IPS-18c (cell line): ENCODE data around the gene ZNF821.
"Not testable (repeated sequence)": the region's sequence is repeated elsewhere in the genome, so short reads cannot be mapped to it uniquely, and the experiment has no call there.

Experiments
- H3K4me3 ChIP-seq: 2 replicates; pipeline ENCODE4 v1.7.0; 2013; ENCODE audit warnings: low read depth, mild to moderate bottlenecking, low read length, moderate library complexity; ENCODE audit not compliant: insufficient read depth
- H3K9me3 ChIP-seq: one replicate; pipeline ENCODE4 v1.6.1; 2013; ENCODE audit warnings: mild to moderate bottlenecking, low read length, moderate library complexity; ENCODE audit not compliant: control insufficient read depth, insufficient read depth

Gene ZNF821

DNA sequence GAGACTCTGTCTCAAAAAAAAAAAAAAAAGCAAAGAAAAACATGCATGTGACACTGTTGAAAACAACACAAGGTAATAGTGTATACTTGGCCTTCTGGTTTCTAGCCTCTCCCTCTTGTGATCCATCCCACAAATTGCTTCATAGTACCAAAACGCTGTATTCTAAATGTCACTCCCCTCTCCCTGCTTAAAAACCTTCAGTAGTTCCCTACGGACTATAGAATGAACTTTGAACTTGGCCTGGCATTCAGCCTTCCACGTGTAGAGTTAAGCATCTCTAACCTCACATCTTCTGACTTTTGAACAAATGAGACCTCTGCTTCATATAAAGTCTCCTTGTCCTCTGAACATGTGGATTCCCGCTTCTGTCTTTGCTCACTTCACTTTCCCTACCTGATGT lies 5.1 kb downstream of the ZNF821 start:
- Histone ChIP-seq H3K4me3 (no peak overlapping the region), H3K9me3 (no peaks in the 10 kb centered on the region)

DNA sequence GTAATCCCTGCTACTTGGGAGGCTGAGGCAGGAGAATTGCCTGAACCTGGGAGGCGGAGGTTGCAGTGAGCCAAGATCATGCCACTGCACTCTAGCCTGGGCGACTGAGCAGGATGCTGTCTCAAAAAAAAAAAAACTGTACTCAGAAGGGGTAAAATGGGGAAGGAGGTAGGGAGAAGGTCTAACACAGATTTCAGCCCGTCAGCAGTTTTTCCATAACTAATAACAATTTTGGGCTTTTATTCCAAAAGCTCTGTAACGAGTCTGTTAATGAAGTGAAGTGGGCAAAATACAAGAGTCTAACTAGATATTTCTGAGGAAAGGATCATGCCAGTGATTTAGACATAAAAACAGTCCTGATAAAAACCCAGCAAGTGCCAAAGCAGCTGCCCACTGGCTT lies 10.8 kb downstream of the ZNF821 start:
- Histone ChIP-seq H3K4me3 (no peak overlapping the region), H3K9me3 (no peaks in the 10 kb centered on the region)

DNA sequence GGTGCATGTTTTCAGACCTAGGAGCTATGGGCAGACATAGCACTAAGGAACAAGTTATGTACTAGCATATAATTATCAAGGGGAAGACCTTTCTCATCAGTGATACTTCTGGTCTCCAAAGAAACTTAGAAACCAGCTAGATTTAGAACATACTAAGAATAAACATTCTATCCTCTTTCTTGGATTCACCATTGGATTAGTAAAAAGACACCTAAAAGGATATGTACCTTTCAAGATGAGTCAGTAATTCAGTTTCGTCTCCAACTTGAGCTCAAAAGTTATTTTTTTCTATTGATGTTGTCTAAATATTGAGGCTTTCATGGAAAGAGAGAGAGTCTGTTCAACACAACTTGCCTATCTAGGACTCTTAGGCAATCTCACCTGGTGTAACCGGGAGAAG lies 13.2 kb downstream of the ZNF821 start:
- H3K9me3 ChIP-seq: no peaks in the 10 kb centered on the region
- no peak overlapping the region for H3K4me3 ChIP-seq

DNA sequence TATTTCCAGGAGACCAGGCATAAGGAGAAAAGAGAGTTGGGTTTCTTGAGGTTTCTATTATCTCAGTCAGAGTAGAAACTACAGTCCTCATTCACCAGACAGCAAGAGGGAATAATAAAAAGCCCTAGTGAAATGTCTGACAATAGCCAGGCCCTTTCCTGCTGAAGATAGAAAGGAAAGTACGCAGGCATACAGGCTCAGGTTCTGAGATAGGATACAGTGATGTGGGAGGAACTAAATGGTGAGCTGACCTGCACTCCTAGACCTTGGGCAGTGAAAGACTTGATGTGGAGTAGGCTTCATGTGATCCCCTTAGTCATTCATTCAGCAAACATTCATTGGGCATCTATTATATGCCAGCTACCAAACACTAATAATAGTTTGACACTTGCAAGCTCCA lies 14.9 kb downstream of the ZNF821 start:
- no peaks in the 10 kb centered on the region for H3K9me3 ChIP-seq

DNA sequence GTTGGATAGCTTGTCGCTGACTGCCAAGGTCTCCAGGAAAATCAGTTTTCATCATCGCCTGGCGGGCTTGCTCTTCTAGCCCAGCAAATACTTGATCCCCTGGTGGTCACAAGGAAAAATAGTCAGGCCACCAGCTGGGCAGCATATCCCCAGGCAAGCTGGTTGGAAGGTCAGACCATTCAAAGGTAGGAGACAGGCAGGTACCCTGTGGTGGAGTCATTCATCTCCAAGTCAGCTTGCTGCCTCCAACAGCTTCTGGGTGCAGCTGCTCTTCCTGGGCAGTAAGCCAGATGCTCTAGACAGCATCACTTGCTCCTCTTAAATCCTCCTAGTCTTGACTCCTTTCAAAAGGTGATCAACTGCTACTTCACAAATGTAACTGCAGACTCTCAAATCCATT lies 16.0 kb downstream of the ZNF821 start:
- Histone ChIP-seq H3K9me3 (no peaks in the 10 kb centered on the region), H3K4me3 (no peak overlapping the region)

More for the DNA sequence above, 14.9 kb downstream of the ZNF821 start:
- no peak overlapping the region for H3K4me3 ChIP-seq

DNA sequence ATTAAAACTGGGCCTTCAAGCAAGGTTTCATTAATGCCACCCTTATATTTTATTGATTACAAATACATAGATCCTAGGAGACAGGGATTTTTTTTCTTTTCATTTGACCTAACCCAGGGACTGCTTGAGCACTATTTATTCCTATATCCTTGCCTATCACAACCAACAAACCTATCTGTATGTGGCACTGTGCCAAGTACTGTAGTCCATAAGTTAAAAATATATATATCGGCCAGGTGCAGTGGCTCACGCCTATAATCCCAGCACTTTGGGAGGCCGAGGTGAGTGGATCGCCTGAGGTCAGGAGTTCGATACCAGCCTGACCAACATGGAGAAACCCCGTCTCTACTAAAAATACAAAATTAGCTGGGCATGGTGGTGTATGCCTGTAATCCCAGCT lies 16.8 kb downstream of the ZNF821 start:
- not testable (repeated sequence) for H3K4me3 ChIP-seq, H3K9me3 ChIP-seq

DNA sequence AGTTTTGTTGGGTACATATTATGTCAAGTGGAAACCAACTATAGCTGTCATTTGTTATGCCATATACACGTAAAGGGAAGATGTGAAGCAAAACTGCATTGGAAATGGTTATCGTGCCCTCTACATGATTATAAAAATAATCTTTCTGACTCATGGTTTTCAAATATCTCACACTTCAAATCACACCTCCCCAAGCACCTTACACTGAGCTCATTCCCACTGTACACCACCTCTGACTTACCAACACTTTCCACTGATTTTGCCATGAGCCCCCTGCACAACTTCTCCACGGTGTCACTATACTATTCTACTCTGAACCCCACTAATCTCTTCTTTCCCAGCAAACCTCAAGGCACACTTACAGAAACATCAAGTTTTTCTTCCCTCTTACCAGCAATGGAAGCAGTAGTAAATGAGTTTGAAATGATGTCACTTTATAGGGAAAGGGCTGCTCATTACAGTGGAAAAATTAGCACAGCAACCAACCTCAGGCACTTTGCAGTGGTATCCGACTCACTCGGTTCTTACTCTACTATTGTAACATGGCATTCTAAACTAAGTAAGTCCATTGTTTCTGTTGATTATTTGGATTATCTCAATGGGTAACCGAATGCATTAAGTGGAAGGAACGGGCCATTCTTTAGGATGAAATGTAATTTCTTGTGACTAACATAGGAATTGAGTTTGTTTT lies 18.7 kb downstream of the ZNF821 start:
- H3K9me3 ChIP-seq: no peaks in the 10 kb centered on the region
- no peak overlapping the region for H3K4me3 ChIP-seq

DNA sequence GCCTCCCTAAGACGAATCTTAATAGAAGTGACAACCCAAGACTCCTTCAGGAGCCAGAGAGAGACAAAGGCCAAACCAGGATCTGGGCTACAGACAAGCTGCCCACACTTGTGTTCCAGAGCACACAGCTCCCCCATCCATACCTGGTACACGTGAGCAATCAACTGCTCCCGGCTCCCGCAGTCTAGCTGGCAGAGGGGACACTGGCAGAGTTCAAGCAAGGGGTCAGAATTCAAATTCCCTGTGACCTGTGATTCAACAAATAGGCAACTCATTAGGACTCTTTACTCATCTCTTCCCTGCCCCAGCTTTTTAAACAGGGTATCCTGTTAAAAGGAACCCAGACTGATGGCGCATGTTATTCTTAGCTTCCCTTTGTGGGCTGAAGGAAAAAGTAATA lies 20.0 kb downstream of the ZNF821 start:
- no peak overlapping the region for H3K4me3 ChIP-seq
- no peaks in the 10 kb centered on the region for H3K9me3 ChIP-seq

DNA sequence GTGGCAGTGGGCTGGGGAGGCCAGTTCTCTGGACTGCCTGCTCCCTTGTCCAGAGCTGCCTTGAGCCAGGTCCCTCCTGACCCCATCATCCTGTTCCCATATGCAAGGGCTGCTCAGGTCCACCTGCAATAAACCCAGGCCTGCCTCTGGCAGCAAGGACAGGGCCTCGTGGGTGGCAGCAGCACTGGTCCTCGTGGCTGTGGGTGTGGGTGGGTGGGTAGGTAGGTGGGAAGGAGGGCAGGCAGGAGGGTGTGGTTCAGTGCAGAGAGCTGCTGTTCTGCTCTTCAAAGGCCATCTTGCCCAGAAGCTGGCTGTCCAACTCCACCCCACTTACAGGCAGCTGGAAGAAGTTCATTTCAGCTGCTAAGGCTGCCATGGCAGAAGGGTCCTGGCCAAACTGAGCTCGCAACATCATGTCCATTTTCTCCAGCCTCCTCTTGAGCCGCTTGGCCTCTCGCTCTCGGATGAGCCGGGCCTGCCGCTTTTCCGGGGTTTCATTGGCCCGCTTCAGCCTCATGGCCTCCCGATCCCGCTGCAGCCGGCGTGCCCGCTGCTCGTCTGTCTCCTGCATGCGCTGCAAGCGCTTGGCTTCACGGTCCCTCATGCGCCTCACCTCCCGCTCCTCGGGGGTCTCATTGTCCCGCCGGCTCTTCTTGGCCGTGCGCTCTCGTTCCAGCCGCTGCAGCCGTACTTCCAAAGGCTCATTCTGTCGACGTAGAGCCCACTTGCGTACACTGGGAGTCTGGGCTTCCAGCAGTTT lies 24.0 kb downstream of the ZNF821 start:
- Histone ChIP-seq H3K4me3 (no peak overlapping the region), H3K9me3 (no peaks in the 10 kb centered on the region)

DNA sequence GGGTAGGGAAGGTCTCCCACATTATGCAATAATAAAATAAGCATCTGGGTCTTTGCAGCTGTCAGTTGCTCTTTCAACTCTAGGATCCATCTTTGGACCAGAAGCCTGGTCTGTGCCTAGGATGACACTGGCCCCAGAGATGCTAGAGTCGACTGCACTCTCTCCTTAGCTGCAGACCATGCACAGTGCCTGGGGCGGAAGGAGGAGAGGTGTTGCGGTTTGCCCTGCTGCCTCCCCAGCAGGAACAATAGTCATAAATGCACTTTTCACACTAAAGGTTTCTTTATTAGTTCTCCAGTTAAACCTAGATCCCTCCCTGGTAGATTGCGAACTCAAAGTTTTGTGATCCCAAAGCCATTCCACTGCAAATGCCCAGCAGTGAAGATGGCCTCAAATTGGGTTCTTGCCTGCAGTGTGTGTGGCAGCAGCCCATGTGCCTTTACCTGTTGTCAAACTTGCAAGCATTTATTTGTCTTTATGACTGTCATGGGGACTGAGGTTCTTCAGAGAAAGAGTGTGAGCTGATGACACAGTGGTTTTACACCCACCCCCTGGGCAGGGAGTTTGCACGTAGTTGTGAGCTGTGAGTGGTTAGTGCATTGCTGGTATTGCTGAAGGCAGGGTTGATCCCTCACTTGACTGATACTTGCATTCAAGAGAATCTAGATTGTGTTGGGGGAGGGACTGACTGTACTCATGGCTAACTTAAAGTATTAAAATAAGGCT lies 27.9 kb downstream of the ZNF821 start:
- Histone ChIP-seq H3K9me3 (no peaks in the 10 kb centered on the region), H3K4me3 (no peak overlapping the region)

DNA sequence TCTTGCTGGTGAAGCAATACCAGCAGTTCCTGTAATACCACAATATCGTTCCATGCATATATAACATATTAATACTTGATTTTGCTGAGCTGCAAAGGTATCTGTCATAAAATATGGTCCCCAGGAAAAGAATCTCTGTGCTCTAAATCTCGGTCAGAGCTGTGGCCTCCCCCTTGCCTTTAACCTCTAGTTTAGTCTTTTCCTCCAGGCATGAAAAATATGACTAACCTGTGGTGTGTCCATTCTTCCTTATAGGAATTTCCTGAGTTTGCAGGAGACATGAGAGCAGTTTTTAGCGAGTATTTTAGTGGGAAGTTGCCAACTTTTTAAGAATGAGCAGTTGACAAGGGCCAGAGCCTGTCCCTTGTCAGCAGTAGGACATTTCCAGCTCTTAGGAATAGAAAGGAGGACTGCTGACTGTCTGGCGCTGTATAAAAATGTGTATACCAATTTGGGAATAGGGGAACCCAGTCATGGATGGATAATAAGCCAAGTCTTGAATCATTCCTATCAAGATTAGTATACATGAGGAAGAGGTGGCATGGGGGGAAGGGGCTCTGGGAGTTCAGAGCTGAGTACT lies 29.5 kb downstream of the ZNF821 start:
- H3K4me3 ChIP-seq: no peak overlapping the region
- no peaks in the 10 kb centered on the region for H3K9me3 ChIP-seq

DNA sequence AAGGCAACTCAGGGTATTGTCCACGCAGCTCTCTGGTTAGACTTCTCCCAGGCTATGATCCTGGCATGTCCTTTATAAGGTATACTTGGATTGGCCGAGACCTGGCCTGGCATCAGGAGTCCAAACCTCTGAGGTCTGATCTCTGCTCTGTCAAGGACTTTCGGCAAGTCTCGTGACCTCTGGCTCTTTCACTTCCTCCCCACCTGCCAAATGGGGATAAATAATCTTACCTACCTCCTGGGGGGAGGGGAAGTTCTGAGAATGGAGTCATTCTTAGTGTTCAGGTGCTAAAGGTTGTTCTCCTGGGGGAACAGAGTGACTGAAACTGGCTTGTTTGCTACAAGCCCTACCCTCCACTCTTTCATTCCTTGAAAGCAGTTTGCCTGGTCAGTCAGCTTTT lies 30.6 kb downstream of the ZNF821 start:
- Histone ChIP-seq H3K9me3 (no peaks in the 10 kb centered on the region), H3K4me3 (no peak overlapping the region)

DNA sequence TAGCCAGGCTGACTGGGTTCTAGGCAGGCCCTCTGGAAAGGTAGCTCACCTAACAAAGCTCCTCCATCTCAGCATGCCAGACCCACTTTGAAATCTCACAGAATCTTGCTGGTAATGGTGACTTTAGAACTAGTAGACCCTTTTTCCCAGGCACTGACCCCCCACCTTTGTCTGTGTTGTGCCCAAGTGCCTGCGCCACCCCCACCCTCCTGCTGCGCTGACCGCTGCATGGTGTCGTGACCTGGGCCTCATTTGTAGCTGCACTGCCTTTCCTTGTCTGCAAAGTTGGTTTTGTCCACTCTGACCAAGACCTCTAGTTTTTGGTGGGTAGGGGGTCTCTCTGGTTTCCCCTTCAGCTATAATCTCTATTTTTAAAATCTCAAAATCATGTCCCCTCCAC lies 31.4 kb downstream of the ZNF821 start:
- no peaks in the 10 kb centered on the region for H3K9me3 ChIP-seq
- no peak overlapping the region for H3K4me3 ChIP-seq

DNA sequence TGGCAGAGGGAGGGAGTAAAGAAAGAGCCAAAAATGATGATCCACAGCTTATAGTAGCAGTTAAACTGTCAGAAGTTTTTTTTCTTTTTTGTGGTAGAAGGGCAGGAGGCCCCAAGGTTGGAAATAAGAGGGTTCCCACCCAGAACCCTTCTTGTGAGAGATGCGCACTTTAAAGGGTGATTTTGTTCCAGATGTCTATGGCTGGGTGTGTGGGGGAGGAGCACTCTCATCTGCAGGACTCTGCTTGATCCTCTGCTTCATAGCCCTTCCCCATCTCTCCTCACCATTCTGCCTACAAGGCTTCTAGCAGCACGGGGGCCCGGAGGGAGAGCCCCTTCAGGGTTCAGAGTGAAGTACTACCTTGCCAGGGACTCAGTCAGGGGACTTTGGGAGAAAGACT lies 31.8 kb downstream of the ZNF821 start:
- Histone ChIP-seq H3K4me3 (no peak overlapping the region), H3K9me3 (no peaks in the 10 kb centered on the region)

DNA sequence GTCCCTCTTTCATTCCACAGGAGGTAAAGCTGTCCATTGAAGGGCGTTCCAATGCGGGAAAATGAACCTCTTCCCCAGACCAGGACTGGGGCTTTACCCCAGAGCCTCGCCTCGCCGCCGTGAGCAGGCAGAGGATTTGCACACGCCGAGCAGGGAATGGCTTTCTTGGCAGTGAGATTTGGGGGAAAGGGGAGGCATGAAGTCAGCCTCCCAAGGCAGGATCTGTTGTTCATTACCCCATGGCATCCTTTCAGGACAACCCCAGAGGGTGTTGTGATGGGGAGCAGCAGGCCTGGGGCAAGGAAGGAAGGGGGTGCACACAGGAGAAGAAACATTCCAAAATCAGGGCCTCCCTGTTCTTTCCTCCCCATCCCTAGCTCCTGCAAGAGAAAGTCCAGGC lies 32.2 kb downstream of the ZNF821 start:
- no peak overlapping the region for H3K4me3 ChIP-seq
- H3K9me3 ChIP-seq: no peaks in the 10 kb centered on the region

DNA sequence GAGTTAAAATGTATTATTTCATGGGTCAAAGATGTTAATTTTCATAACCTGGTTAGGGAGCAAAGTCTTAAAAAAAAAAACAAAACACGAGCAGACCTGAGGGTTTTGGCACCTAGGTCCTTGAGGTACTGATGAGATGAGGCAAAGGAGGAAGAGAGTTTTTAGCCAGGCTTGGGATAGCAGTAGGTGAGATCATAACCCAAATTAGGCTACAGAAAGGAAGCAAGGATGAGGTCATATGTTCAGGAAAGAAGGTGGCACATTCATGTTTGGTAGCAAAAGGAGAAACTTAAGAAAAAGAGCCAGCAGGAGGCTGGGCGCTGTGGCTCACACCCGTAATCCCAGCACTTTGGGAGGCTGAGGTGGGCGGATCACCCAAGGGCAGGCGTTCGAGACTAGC lies 35.4 kb downstream of the ZNF821 start:
- Histone ChIP-seq H3K9me3 (no peaks in the 10 kb centered on the region), H3K4me3 (no peak overlapping the region)

DNA sequence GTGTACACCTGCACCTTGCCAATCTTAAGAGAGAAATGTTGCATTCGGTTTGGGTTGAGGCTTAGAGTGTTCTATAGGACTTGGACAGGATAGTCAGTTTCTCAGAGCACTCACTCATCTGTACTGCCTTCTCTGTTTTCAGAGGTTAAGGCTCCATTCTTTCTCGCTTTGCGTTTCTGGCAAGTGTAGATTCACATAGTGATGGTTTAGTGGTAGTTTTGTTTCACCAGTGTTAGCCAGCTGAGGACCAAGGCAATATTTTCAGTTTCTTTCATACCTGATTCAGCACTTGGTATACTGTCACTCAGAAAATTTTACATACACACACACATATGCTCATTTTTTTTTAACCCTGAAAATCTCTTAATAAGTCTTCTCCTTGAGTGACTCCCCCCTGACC lies 36.9 kb downstream of the ZNF821 start:
- peak overlapping the region; percentile 95 for H3K4me3 ChIP-seq

DNA sequence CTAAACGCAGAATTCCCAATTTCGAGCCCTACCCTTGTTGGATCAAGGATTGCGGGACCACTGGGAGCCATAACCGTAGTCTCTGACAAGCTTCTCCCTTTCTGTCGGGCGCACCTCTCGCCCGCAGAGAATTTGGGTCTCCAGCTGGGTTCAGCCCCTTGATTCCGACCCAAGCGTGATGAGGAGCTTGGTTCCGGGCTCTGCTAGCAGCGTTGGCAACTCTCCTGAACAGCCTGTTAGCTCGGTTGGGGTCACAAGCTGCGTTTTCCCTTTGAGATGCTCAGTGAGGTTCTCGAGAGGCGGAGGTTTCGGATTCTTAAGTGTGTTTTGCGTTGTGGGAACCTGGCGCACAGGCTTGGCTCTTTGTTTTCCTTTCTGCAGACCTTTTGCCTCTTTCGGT lies 37.6 kb downstream of the ZNF821 start:
- Histone ChIP-seq H3K9me3 (no peaks in the 10 kb centered on the region), H3K4me3 (peak overlapping the region; percentile 95)

More for the DNA sequence above, 36.9 kb downstream of the ZNF821 start:
- H3K9me3 ChIP-seq: no peaks in the 10 kb centered on the region
